Fibroblast of skin of left biceps (primary cell): Measurements from ENCODE around the gene ATP6V0E2.

Experiments used
- DNase-seq, 2 experiments: peaks; one replicate each; pipeline ENCODE4 v3.0.0-alpha.2; 2013; ENCODE audit warnings: low read depth in 2 of 2

Gene ATP6V0E2

DNA sequence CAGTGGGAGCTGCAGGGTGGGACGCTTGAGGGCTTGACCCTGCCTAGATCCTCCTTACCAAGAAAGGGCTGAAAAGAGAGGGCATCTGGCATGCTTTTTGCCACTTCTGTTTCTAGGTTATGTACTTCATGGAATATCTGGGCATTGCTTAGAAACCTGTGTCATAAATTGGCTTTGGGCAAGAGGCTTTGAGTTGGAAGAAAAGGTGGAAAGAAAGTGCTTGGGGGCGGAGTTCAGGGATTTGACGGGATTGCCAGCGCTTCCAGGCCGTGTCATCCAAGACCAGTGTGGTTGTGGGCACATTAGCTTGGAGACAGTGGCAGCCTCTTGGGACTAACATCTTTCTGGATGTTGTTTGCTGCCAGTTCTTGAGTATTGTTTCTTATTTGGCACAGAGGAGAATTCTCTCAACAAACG, 34.8 kb upstream of the ATP6V0E2 start:
- DNase-seq: no peak

DNA sequence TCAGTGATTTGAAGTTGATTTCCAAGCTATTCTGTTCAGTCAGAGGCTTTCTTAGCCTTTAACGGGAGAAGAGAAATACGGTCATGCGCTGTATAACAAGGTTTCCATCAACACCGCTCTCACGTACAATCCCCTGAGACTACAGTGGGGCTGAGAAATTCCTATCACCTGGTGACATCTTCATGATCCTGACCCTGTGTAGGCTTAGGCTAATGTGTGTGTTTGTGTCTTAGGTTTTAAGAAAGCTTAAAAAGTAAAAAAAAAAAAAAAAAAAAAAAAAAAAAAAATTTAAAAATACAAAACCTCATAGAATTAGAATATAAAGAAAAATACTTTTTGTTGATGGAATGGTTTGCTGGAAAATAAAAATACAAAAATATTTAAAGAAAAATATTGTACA, 33.8 kb upstream of the ATP6V0E2 start:
- DNase-seq: no peak

DNA sequence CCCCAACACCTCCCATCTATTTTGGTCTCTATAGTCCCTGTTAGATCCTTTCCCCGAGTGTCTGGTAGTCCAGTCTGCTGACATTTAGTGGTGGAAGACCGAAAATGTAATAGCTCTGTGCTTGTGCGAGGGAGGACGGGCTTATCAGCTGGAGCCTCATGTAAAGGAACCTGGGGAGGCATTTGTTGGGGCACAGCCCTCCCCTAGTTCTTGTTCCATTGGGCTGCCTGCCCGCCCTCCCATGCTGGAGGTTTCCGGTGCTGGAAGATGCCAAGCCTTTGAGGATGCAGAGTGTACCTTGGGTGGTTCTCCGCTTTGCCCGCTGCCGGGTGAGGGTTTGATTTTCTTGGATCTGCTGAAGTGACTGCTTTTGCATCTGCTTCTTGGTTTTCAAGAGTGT, 30.2 kb upstream of the ATP6V0E2 start:
- DNase-seq: no peak

- no peak for DNase-seq
Measured at GRCh38 chr7:149844445-149844844, 29.3 kb upstream of the ATP6V0E2 start.

DNA sequence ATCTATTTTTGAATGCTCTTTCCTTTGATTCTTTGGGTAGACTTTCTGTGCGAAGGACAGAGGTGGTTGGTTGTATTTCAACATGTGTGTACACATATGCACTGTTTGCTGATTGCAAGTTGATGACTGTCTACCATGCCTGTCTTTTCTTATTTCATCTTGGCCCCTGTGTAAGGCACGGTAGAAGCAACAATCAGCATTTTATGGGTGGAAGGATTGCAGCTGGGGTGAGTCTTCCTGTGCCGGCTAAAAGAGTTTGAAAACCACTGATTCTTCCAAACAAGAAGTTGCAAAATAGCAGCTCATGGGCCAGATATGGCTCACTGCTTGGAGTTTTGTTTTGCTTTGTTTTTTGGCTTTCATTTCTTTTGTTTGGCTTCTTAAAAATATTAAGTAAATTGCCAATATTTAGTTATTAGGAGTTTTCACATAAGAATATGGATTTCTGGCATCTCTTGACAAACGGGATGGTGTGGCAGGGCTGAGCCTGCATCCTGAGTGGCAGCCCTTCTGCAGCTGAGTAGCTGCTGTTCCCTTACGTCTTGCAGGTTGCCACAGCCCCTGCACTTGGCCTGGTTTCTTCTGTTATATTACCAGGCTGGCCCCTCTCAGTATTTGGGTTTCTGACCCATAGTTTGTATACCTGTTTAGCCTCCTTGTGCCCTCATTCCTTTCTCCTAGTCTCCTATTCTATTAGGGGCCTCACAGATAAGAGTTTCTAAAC, 28.4 kb upstream of the ATP6V0E2 start:
- no peak for DNase-seq

DNA sequence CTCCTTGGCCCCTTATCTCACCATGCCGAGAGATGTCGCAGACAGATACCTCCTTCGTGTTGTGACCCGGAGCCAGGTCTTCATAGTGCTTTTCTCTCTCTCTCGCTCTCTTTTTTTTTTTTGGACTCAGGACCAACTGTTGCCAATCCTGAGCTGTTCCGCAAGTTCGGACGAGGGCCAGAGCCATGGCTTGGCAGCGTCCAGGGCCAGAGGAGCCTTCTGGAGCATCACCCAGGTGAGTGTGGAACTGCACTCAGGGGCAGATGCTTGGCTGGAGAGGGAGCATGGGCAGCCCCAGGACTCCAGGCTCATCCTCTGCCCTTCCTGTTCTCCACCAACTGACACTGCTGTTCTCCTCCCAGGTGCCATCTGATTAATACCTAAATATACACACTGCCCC, 27.7 kb upstream of the ATP6V0E2 start:
- DNase-seq: no peak

GRCh38 chr7:149846436-149847046, 27.2 kb upstream of the ATP6V0E2 start:
- DNase-seq: no peak

- DNase-seq: no peak
Measured at GRCh38 chr7:149849174-149849573, 24.6 kb upstream of the ATP6V0E2 start.

GRCh38 chr7:149850007-149850594, 23.7 kb upstream of the ATP6V0E2 start:
- DNase-seq: no peak

DNA sequence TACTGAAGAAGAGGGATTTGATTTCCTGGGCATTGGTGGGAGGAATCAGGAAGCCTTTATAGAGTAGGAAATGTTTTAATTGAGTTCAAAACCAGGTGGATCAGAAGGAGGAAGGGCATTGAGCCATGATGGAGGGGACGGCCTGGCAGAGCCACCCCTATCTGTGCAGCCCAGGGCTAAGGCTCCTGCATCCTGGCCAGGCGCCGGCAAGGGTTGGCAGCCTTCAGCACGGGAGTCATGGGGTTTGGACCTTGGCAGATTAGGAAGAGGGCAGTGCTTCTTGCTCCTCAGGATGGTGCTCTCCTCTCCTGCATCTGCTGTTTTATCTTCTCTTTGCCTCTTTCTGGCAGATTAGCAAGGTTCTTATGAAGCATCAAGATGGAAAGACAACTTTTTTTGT, 23.1 kb upstream of the ATP6V0E2 start:
- no peak for DNase-seq

DNA sequence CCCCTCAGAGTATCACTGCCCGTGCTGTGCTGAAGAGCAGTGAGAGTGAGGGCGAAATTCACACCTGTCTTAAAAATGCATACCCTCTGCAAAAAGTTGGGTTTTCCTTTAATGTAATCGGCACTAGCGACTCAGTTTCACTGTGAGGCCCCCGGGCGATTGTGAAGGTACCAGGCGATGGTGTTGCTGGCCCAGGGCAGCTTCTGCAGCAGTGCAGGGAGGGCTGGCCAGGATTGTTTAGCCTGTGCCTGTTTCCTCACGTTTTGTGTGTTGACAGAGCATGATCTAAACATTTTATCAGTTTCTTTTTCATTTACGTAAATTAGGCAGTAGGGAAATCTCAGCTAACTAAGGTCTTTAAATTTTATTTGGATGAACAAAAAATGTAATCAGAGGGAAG, 22.3 kb upstream of the ATP6V0E2 start:
- DNase-seq: no peak

GRCh38 chr7:149853157-149853556, 20.6 kb upstream of the ATP6V0E2 start:
- no peak for DNase-seq

- DNase-seq: no peak
Measured at GRCh38 chr7:149854611-149855360, 19.0 kb upstream of the ATP6V0E2 start.

GRCh38 chr7:149855361-149856305, 18.1 kb upstream of the ATP6V0E2 start:
- DNase-seq: peak; percentile 91 to 92

DNA sequence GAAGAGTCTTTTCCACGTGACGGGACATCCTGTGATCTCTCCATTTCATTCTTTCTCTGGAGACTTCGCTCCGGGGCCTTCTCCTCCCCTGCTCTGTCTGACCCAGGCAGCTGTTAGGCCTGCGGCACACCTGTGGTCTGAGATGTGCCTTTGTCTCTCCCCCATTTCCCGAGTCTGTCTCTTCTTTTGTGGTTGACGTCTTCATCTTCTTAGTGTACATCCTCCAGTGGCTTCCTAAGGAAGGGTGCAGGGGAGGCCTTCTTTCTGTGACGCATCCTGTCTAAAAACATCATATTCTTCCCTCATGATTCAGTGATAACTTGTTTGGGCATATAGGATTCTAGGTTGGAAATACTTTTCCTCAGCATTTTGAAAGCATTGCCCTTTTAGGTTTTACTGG, 17.2 kb upstream of the ATP6V0E2 start:
- no peak for DNase-seq

GRCh38 chr7:149859369-149859768, 14.4 kb upstream of the ATP6V0E2 start:
- no peak for DNase-seq

DNA sequence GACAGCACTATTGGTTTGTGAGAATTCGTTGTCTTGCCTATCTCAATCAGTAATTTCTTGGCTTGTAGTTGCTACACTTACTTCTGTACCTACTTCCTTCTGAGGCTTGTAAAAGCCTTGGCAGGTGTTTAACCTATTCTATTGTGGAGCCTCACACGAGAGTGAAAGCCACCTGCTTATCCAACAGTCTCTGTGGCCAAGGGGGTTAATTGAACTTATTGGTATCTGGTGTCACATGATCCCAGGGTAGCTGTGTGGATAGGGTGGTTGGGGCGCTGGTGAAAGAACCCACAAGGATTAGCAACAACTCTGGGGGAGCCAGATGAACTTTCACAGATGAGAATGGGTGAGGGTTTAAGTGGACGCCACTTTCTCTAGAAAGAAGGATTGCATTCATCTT, 13.9 kb upstream of the ATP6V0E2 start:
- no peak for DNase-seq

DNA sequence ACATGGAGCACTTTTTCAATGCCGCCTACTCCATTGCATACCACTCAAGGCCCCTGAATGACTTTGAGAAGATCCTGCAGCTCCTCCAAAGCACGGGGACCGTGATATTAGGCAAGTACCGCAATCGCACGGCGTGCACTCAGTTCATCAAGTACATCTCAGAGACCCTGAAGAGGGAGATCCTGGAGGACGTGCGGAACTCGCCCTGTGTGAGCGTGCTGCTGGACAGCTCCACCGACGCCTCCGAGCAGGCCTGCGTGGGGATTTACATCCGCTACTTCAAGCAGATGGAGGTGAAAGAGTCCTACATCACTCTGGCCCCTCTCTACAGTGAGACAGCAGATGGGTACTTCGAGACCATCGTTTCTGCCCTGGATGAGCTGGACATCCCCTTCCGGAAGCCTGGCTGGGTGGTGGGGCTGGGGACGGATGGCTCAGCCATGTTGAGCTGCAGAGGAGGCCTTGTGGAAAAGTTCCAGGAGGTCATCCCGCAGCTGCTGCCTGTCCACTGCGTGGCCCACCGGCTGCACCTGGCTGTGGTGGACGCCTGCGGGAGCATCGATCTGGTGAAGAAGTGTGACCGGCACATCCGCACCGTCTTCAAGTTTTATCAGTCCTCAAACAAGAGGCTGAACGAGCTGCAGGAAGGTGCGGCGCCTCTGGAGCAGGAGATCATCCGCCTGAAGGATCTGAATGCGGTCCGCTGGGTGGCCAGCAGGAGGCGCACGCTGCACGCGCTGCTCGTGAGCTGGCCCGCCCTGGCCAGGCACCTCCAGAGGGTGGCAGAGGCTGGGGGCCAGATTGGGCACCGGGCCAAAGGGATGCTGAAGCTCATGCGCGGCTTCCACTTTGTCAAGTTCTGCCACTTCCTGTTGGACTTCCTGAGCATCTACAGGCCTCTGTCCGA, 12.7 kb upstream of the ATP6V0E2 start:
- DNase-seq: no peak

GRCh38 chr7:149861728-149862045, 12.1 kb upstream of the ATP6V0E2 start:
- no peak for DNase-seq

DNA sequence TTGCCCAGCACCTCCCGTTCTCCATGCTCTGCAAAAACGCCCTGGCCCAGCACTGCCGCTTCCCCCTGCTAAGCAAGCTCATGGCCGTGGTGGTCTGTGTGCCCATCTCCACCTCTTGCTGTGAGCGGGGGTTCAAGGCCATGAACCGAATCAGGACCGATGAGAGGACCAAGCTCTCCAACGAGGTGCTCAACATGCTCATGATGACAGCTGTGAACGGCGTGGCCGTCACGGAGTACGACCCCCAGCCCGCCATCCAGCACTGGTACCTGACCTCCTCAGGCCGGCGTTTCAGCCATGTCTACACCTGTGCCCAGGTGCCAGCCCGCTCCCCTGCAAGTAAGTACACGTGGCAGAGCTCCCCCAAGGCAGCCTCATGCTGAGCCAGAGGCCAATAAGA, 11.6 kb upstream of the ATP6V0E2 start:
- no peak for DNase-seq

- DNase-seq: no peak
Measured at GRCh38 chr7:149863500-149863899, 10.3 kb upstream of the ATP6V0E2 start.
